DOHH2 (cell line): Measurements from ENCODE around the gene ITGB1BP1.

Source experiments
- EZH2phosphoT487 ChIP-seq: fragments of 200-600 bp; sonication (generic); IDR thresholded peaks from 2 replicates; pipeline ENCODE4 v1.6.1; 2017; ENCODE audit warnings: borderline replicate concordance, mild to moderate bottlenecking, antibody characterized with exemption, low read length, moderate library complexity, mixed read lengths
- TF ChIP-seq, protein P1 (sequence below): fragments of 200-600 bp; sonication (generic); IDR thresholded peaks from one replicate; pipeline ENCODE4 v1.5.1; 2014; ENCODE audit warnings: antibody characterized with exemption, mild to moderate bottlenecking, low read depth, low read length; ENCODE audit not compliant: poor library complexity, severe bottlenecking

DNA sequence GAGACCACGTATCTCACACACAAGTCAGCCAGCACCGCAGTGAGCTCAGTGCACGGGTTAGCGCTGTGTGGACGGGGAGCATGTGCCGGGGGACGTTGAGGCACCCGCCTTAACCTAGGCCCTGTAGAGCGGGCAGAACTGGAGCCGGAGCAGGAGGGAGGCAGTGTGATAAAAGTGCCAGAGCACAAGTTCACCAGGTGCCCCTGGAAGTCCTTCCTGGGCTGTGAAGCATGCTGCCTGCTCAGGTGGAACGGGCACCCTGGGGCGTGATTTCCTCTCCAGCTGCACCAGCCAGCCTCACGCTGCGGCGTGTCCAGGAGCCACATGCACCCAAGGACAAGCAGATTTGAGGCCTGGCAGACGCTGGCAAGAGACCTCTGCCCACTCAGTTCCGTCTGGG, 50.3 kb downstream of the ITGB1BP1 start:
- TF ChIP-seq, protein P1, sequence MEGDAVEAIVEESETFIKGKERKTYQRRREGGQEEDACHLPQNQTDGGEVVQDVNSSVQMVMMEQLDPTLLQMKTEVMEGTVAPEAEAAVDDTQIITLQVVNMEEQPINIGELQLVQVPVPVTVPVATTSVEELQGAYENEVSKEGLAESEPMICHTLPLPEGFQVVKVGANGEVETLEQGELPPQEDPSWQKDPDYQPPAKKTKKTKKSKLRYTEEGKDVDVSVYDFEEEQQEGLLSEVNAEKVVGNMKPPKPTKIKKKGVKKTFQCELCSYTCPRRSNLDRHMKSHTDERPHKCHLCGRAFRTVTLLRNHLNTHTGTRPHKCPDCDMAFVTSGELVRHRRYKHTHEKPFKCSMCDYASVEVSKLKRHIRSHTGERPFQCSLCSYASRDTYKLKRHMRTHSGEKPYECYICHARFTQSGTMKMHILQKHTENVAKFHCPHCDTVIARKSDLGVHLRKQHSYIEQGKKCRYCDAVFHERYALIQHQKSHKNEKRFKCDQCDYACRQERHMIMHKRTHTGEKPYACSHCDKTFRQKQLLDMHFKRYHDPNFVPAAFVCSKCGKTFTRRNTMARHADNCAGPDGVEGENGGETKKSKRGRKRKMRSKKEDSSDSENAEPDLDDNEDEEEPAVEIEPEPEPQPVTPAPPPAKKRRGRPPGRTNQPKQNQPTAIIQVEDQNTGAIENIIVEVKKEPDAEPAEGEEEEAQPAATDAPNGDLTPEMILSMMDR: no peak
- TF ChIP-seq EZH2phosphoT487: no peak
